OCI-LY1 (cell line): ENCODE measurements around the gene OTULINL.

Source experiments
- H2AFZ ChIP-seq: fragments of 200-600 bp; sonication (generic), shearing (Covaris generic); 2 replicates; pipeline ENCODE4 v1.6.0; 2014; ENCODE audit warnings: antibody characterized with exemption, mild to moderate bottlenecking, low read length
- H3F3A ChIP-seq: fragments of 200-600 bp; sonication (generic), shearing (Covaris generic); 2 replicates; pipeline ENCODE4 v1.6.0; 2014; ENCODE audit warnings: mild to moderate bottlenecking, antibody characterized with exemption, low read length, moderate library complexity; ENCODE audit not compliant: insufficient read depth
- H3K27ac ChIP-seq: fragments of 200-600 bp; sonication (generic); 2 replicates; pipeline ENCODE4 v1.5.1; 2014; ENCODE audit warnings: low read length, mixed run types, mild to moderate bottlenecking, low read depth; ENCODE audit not compliant: poor library complexity, severe bottlenecking
- H3K27me3 ChIP-seq: fragments of 200-600 bp; sonication (generic); 2 replicates; pipeline ENCODE4 v1.6.0; 2014; ENCODE audit warnings: antibody characterized with exemption, mild to moderate bottlenecking, low read length, moderate library complexity; ENCODE audit not compliant: insufficient read depth
- H3K36me3 ChIP-seq: fragments of 200-600 bp; sonication (generic); 2 replicates; pipeline ENCODE4 v1.6.1; 2014; ENCODE audit warnings: mild to moderate bottlenecking, antibody characterized with exemption, low read length, moderate library complexity, mixed read lengths; ENCODE audit not compliant: insufficient read depth
- H3K4me1 ChIP-seq: fragments of 200-600 bp; sonication (generic); 2 replicates; pipeline ENCODE4 v1.5.1; 2014; ENCODE audit warnings: mild to moderate bottlenecking, low read length, moderate library complexity; ENCODE audit not compliant: insufficient read depth, severe bottlenecking
- H3K4me2 ChIP-seq: fragments of 200-600 bp; sonication (generic), shearing (Covaris generic); 2 replicates; pipeline ENCODE4 v1.6.1; 2014; ENCODE audit warnings: low read length
- H3K4me3 ChIP-seq: fragments of 200-600 bp; sonication (generic); 2 replicates; pipeline ENCODE4 v1.5.1; 2014; ENCODE audit warnings: low read length, low read depth, mild to moderate bottlenecking, mixed read lengths; ENCODE audit not compliant: poor library complexity, severe bottlenecking
- H3K79me2 ChIP-seq: fragments of 200-600 bp; shearing (Covaris generic); 2 replicates; pipeline ENCODE4 v1.6.1; 2016; ENCODE audit warnings: mixed run types, low read length, mixed read lengths; ENCODE audit not compliant: insufficient read depth
- H3K9ac ChIP-seq: fragments of 200-600 bp; sonication (generic), shearing (Covaris generic); 2 replicates; pipeline ENCODE4 v1.6.1; 2014; ENCODE audit warnings: mild to moderate bottlenecking, low read length, mixed read lengths
- H3K9me2 ChIP-seq: fragments of 200-600 bp; sonication (generic), shearing (Covaris generic); 2 replicates; pipeline ENCODE4 v1.6.1; 2014; ENCODE audit warnings: low read depth, mild to moderate bottlenecking, low read length, mixed read lengths
- H3K9me3 ChIP-seq: fragments of 200-600 bp; shearing (Covaris generic); 2 replicates; pipeline ENCODE4 v1.6.1; 2014; ENCODE audit warnings: low read length, mixed read lengths
- H4K20me1 ChIP-seq: fragments of 200-600 bp; sonication (generic), shearing (Covaris generic); 2 replicates; pipeline ENCODE4 v1.6.0; 2016; ENCODE audit warnings: mild to moderate bottlenecking, low read length; ENCODE audit not compliant: insufficient read depth
- EZH2 ChIP-seq: fragments of 200-600 bp; sonication (generic), shearing (Covaris generic); IDR thresholded peaks from 2 replicates; pipeline ENCODE4 v1.8.0; 2017; ENCODE audit warnings: borderline replicate concordance, mixed run types, mild to moderate bottlenecking, antibody characterized with exemption, low read length, moderate library complexity, mixed read lengths
- TF ChIP-seq, protein P1 (sequence below): fragments of 200-600 bp; sonication (generic), shearing (Covaris generic); IDR thresholded peaks from 2 replicates; pipeline ENCODE4 v1.5.1; 2017; ENCODE audit warnings: mild to moderate bottlenecking, antibody characterized with exemption, low read length, moderate library complexity, mixed read lengths

Gene OTULINL

DNA sequence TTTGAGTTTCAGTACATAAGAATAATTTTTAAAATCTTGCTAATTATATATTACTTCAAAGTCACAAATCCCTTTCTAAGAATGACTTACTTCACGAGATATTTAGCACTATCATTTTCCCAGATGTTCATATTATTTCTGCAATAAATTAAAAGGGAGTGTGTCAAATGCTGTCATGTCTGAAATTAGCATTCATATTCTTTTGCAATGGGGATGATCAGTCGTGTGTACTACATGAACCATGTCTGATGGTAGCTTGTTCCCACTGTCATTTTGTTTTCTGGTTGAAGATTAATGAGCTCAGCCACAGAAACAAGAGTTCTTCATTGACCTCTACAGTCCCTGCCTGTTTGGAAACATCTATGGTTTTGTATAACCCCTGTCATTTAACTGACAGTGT is 30.1 kb downstream of the OTULINL start:
- Histone ChIP-seq H3F3A (no peaks in the 10 kb centered on the region), H3K9ac (no peak overlapping the region), H2AFZ (no peak overlapping the region), H3K4me1 (no peaks in the 10 kb centered on the region), H3K36me3 (no peaks in the 10 kb centered on the region), H3K27ac (no peak overlapping the region), H3K27me3 (no peaks in the 10 kb centered on the region), H4K20me1 (no peaks in the 10 kb centered on the region), H3K4me2 (no peak overlapping the region), H3K9me2 (no peaks in the 10 kb centered on the region), H3K9me3 (no peaks in the 10 kb centered on the region), H3K4me3 (no peak overlapping the region), H3K79me2 (no peaks in the 10 kb centered on the region)
- TF ChIP-seq, protein P1, sequence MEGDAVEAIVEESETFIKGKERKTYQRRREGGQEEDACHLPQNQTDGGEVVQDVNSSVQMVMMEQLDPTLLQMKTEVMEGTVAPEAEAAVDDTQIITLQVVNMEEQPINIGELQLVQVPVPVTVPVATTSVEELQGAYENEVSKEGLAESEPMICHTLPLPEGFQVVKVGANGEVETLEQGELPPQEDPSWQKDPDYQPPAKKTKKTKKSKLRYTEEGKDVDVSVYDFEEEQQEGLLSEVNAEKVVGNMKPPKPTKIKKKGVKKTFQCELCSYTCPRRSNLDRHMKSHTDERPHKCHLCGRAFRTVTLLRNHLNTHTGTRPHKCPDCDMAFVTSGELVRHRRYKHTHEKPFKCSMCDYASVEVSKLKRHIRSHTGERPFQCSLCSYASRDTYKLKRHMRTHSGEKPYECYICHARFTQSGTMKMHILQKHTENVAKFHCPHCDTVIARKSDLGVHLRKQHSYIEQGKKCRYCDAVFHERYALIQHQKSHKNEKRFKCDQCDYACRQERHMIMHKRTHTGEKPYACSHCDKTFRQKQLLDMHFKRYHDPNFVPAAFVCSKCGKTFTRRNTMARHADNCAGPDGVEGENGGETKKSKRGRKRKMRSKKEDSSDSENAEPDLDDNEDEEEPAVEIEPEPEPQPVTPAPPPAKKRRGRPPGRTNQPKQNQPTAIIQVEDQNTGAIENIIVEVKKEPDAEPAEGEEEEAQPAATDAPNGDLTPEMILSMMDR = no peak
- no peak for TF ChIP-seq EZH2

DNA sequence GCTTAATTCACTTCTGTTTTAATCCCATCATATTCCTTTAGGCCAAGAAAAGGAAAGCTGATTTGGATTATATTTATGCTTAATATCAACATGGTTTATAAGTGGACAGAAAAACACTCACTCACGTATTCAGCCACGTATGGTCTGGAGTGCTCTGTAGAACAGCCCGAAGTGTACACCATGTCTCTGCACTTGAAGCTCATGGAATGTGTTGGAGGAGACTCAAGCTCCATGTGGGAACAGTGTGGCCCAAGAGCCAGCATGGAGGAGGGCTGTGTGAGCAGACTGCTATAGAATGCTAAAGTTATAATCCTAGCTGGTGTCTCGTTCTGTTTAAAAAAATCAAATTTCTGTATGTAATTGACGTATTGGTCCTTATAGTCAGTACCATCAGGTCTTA is 32.9 kb downstream of the OTULINL start:
- H3K79me2 ChIP-seq = no peaks in the 10 kb centered on the region
- H3K9me2 ChIP-seq = no peaks in the 10 kb centered on the region
- no peak overlapping the region for H3K4me2 ChIP-seq
- H3K36me3 ChIP-seq = no peaks in the 10 kb centered on the region
- no peaks in the 10 kb centered on the region for H3K9me3 ChIP-seq
- H3K4me3 ChIP-seq = no peak overlapping the region
- H3F3A ChIP-seq = no peaks in the 10 kb centered on the region
- no peaks in the 10 kb centered on the region for H3K27me3 ChIP-seq
- no peak overlapping the region for H3K27ac ChIP-seq
- no peak overlapping the region for H2AFZ ChIP-seq
- H3K4me1 ChIP-seq = no peaks in the 10 kb centered on the region
- H4K20me1 ChIP-seq = no peaks in the 10 kb centered on the region
- H3K9ac ChIP-seq = no peak overlapping the region
- TF ChIP-seq, protein P1 = no peak
- no peak for TF ChIP-seq EZH2

DNA sequence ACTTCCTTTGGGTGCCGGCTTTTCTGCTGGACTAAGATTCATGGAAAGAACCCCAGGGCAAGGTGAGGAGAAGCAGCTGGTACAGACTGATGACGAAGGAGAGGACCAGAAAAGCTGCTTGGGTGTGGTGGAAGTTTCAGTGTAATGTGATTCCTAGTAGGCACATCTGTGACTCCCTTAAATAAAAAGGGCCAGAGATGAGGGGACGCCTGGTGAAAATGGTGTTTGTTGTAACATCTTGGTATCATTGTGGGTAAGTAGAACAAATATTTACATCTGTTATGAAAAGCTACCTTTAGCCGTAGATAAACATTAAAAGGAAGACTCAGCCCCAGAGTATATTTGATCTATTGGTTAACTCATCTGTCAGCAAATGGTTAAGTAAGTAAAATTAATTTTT is 33.8 kb downstream of the OTULINL start:
- H3K9ac ChIP-seq = no peak overlapping the region
- H4K20me1 ChIP-seq = no peaks in the 10 kb centered on the region
- H3K9me2 ChIP-seq = no peaks in the 10 kb centered on the region
- no peaks in the 10 kb centered on the region for H3K36me3 ChIP-seq
- H3K27ac ChIP-seq = no peak overlapping the region
- H3K4me3 ChIP-seq = no peak overlapping the region
- no peak overlapping the region for H2AFZ ChIP-seq
- no peaks in the 10 kb centered on the region for H3F3A ChIP-seq
- H3K79me2 ChIP-seq = no peaks in the 10 kb centered on the region
- no peaks in the 10 kb centered on the region for H3K4me1 ChIP-seq
- TF ChIP-seq EZH2 = no peak
- TF ChIP-seq, protein P1 = no peak
- no peaks in the 10 kb centered on the region for H3K9me3 ChIP-seq
- H3K4me2 ChIP-seq = no peak overlapping the region
- no peaks in the 10 kb centered on the region for H3K27me3 ChIP-seq
